Measurements from ENCODE around the gene LAMC2. TPM values are rescaled to one million over a fixed set of nuclear protein-coding genes. Genes with fewer than 3 reads are reported as not detected.
"Not testable (repeated sequence)": the region's sequence is repeated elsewhere in the genome, so short reads cannot be mapped to it uniquely, and the experiment has no call there.

The LAMC2 gene
- total RNA-seq, 1 donor from 2014 or later: not detected

GRCh38 chr1:183272390-183272848 lies 86.4 kb downstream of the LAMC2 start:
- H3K9me3 Mint-ChIP-seq: no peaks in the 10 kb centered on the region
- no peaks in the 10 kb centered on the region for H3K4me1 Mint-ChIP-seq (ENCODE audit: low read depth)
- peaks cover 3% of the 10 kb centered on the region for H3K27me3 Mint-ChIP-seq (ENCODE audit: low read depth)
- DNase-seq (ENCODE audit: low spot score): no peak
- no peak overlapping the region for H3K4me3 Mint-ChIP-seq (ENCODE audit: low read depth)
- no peak overlapping the region for H3K27ac Mint-ChIP-seq
- no peaks in the 10 kb centered on the region for H3K36me3 Mint-ChIP-seq (ENCODE audit: low read depth)
- intact Hi-C loops (cut with micrococcal nuclease): no loop called here

GRCh38 chr1:183273300-183273699 lies 87.2 kb downstream of the LAMC2 start:
- H3K4me3 Mint-ChIP-seq (ENCODE audit: low read depth): no peak overlapping the region
- no peaks in the 10 kb centered on the region for H3K4me1 Mint-ChIP-seq (ENCODE audit: low read depth)
- no peaks in the 10 kb centered on the region for H3K9me3 Mint-ChIP-seq
- no peak for DNase-seq (ENCODE audit: low spot score)
- peaks cover 3% of the 10 kb centered on the region for H3K27me3 Mint-ChIP-seq (ENCODE audit: low read depth)
- intact Hi-C loops (cut with micrococcal nuclease): no loop called here
- no peaks in the 10 kb centered on the region for H3K36me3 Mint-ChIP-seq (ENCODE audit: low read depth)
- H3K27ac Mint-ChIP-seq: no peak overlapping the region

GRCh38 chr1:183273984-183274383 lies 87.9 kb downstream of the LAMC2 start:
- H3K4me3 Mint-ChIP-seq (ENCODE audit: low read depth); H3K27ac Mint-ChIP-seq; intact Hi-C loops (cut with micrococcal nuclease); H3K9me3 Mint-ChIP-seq; H3K4me1 Mint-ChIP-seq (ENCODE audit: low read depth); DNase-seq (ENCODE audit: low spot score); H3K36me3 Mint-ChIP-seq (ENCODE audit: low read depth); H3K27me3 Mint-ChIP-seq (ENCODE audit: low read depth): not testable (repeated sequence)

- Mint-ChIP-seq H3K4me1 (ENCODE audit: low read depth) (no peaks in the 10 kb centered on the region), H3K4me3 (ENCODE audit: low read depth) (no peak overlapping the region), H3K9me3 (no peaks in the 10 kb centered on the region), H3K27me3 (ENCODE audit: low read depth) (peaks cover 3% of the 10 kb centered on the region), H3K27ac (no peak overlapping the region), H3K36me3 (ENCODE audit: low read depth) (no peaks in the 10 kb centered on the region)
- intact Hi-C loops (cut with micrococcal nuclease): no loop called here
- DNase-seq (ENCODE audit: low spot score): no peak
Observed at GRCh38 chr1:183274836-183275235, 88.8 kb downstream of the LAMC2 start.

- Mint-ChIP-seq H3K4me1 (ENCODE audit: low read depth) (no peaks in the 10 kb centered on the region), H3K4me3 (ENCODE audit: low read depth) (no peak overlapping the region), H3K36me3 (ENCODE audit: low read depth) (no peaks in the 10 kb centered on the region), H3K27ac (no peak overlapping the region), H3K27me3 (ENCODE audit: low read depth) (peaks cover 3% of the 10 kb centered on the region), H3K9me3 (no peaks in the 10 kb centered on the region)
- intact Hi-C loops (cut with micrococcal nuclease): no loop called here
- DNase-seq (ENCODE audit: low spot score): no peak
Observed at GRCh38 chr1:183275322-183275721, 89.3 kb downstream of the LAMC2 start.

GRCh38 chr1:183276386-183277080 lies 90.5 kb downstream of the LAMC2 start:
- Mint-ChIP-seq H3K27me3 (ENCODE audit: low read depth) (no peaks in the 10 kb centered on the region), H3K4me3 (ENCODE audit: low read depth) (no peak overlapping the region), H3K36me3 (ENCODE audit: low read depth) (no peaks in the 10 kb centered on the region), H3K9me3 (no peaks in the 10 kb centered on the region), H3K4me1 (ENCODE audit: low read depth) (no peaks in the 10 kb centered on the region), H3K27ac (no peak overlapping the region)
- DNase-seq (ENCODE audit: low spot score): no peak
- intact Hi-C loops (cut with micrococcal nuclease): no loop called here

GRCh38 chr1:183277821-183278738 lies 92.0 kb downstream of the LAMC2 start:
- Mint-ChIP-seq H3K36me3 (ENCODE audit: low read depth) (no peaks in the 10 kb centered on the region), H3K27me3 (ENCODE audit: low read depth) (no peaks in the 10 kb centered on the region), H3K27ac (no peak overlapping the region), H3K4me1 (ENCODE audit: low read depth) (no peaks in the 10 kb centered on the region), H3K9me3 (no peaks in the 10 kb centered on the region), H3K4me3 (ENCODE audit: low read depth) (no peak overlapping the region)
- no peak for DNase-seq (ENCODE audit: low spot score)
- intact Hi-C loops (cut with micrococcal nuclease): no loop called here

- H3K4me1 Mint-ChIP-seq (ENCODE audit: low read depth): no peaks in the 10 kb centered on the region
- no peak overlapping the region for H3K4me3 Mint-ChIP-seq (ENCODE audit: low read depth)
- H3K27ac Mint-ChIP-seq: no peak overlapping the region
- no peak for DNase-seq (ENCODE audit: low spot score)
- H3K27me3 Mint-ChIP-seq (ENCODE audit: low read depth): peaks cover 2% of the 10 kb centered on the region
- intact Hi-C loops (cut with micrococcal nuclease): no loop called here
- no peaks in the 10 kb centered on the region for H3K36me3 Mint-ChIP-seq (ENCODE audit: low read depth)
- H3K9me3 Mint-ChIP-seq: no peaks in the 10 kb centered on the region
Observed at GRCh38 chr1:183278739-183279591, 92.9 kb downstream of the LAMC2 start.

GRCh38 chr1:183279835-183280234 lies 93.8 kb downstream of the LAMC2 start:
- no peak for DNase-seq (ENCODE audit: low spot score)
- no peaks in the 10 kb centered on the region for H3K4me1 Mint-ChIP-seq (ENCODE audit: low read depth)
- no peak overlapping the region for H3K4me3 Mint-ChIP-seq (ENCODE audit: low read depth)
- no peaks in the 10 kb centered on the region for H3K36me3 Mint-ChIP-seq (ENCODE audit: low read depth)
- no peak overlapping the region for H3K27ac Mint-ChIP-seq
- peaks cover 2% of the 10 kb centered on the region for H3K27me3 Mint-ChIP-seq (ENCODE audit: low read depth)
- intact Hi-C loops (cut with micrococcal nuclease): loop anchor here (5.0 to 10.0 kb wide), 2 partner anchors 345 to 637 kb away; no protein-coding TSS in a partner anchor
- H3K9me3 Mint-ChIP-seq: no peaks in the 10 kb centered on the region

- H3K27me3 Mint-ChIP-seq (ENCODE audit: low read depth): peaks cover 2% of the 10 kb centered on the region
- no peak for DNase-seq (ENCODE audit: low spot score)
- no peak overlapping the region for H3K4me3 Mint-ChIP-seq (ENCODE audit: low read depth)
- intact Hi-C loops (cut with micrococcal nuclease): loop anchor here (5.0 to 10.0 kb wide), 2 partner anchors 344 to 636 kb away; no protein-coding TSS in a partner anchor
- no peak overlapping the region for H3K27ac Mint-ChIP-seq
- H3K9me3 Mint-ChIP-seq: no peaks in the 10 kb centered on the region
- no peaks in the 10 kb centered on the region for H3K4me1 Mint-ChIP-seq (ENCODE audit: low read depth)
- H3K36me3 Mint-ChIP-seq (ENCODE audit: low read depth): no peaks in the 10 kb centered on the region
Observed at GRCh38 chr1:183281039-183281438, 95.0 kb downstream of the LAMC2 start.

GRCh38 chr1:183281553-183282091 lies 95.6 kb downstream of the LAMC2 start:
- intact Hi-C loops (cut with micrococcal nuclease): loop anchor here (5.0 to 10.0 kb wide), 2 partner anchors 343 to 636 kb away; no protein-coding TSS in a partner anchor
- H3K4me3 Mint-ChIP-seq (ENCODE audit: low read depth): no peak overlapping the region
- H3K9me3 Mint-ChIP-seq: no peaks in the 10 kb centered on the region
- peak; percentile 53 for DNase-seq (ENCODE audit: low spot score)
- no peaks in the 10 kb centered on the region for H3K36me3 Mint-ChIP-seq (ENCODE audit: low read depth)
- no peak overlapping the region for H3K27ac Mint-ChIP-seq
- peaks cover 2% of the 10 kb centered on the region for H3K27me3 Mint-ChIP-seq (ENCODE audit: low read depth)
- no peaks in the 10 kb centered on the region for H3K4me1 Mint-ChIP-seq (ENCODE audit: low read depth)
